Mononuclear cell (primary cell): ENCODE results near the gene WNT1. TPM values are rescaled to one million over a fixed set of nuclear protein-coding genes. Genes with fewer than 3 reads are reported as not detected.
A peak's percentile ranks its signal among the peaks of the same experiment; 100 is the strongest.

Experiments used
- H3K27me3 ChIP-seq: 2 replicates; pipeline ENCODE4 v1.6.0; 2011; ENCODE audit warnings: low read length, control low read depth; ENCODE audit not compliant: insufficient read depth
- H3K4me1 ChIP-seq: 2 replicates; pipeline ENCODE4 v1.5.1; 2011; ENCODE audit warnings: mild to moderate bottlenecking, low read length, control low read depth; ENCODE audit not compliant: insufficient read depth
- H3K4me3 ChIP-seq: 2 replicates; pipeline ENCODE4 v1.5.1; 2011; ENCODE audit warnings: mild to moderate bottlenecking, low read length, moderate library complexity
- H3K9me3 ChIP-seq: 2 replicates; pipeline ENCODE4 v1.5.1; 2011; ENCODE audit warnings: low read depth, mild to moderate bottlenecking, control low read depth, low read length
- total RNA-seq: library from RNA; depleted of rRNA; stranded (reverse); fragments of >200 nt; gene quantifications from one replicate; pipeline ENCODE4 v1.2.3, GENCODE V29; 2012

WNT1 gene
- total RNA-seq, 1 donor: 0.10 TPM

DNA sequence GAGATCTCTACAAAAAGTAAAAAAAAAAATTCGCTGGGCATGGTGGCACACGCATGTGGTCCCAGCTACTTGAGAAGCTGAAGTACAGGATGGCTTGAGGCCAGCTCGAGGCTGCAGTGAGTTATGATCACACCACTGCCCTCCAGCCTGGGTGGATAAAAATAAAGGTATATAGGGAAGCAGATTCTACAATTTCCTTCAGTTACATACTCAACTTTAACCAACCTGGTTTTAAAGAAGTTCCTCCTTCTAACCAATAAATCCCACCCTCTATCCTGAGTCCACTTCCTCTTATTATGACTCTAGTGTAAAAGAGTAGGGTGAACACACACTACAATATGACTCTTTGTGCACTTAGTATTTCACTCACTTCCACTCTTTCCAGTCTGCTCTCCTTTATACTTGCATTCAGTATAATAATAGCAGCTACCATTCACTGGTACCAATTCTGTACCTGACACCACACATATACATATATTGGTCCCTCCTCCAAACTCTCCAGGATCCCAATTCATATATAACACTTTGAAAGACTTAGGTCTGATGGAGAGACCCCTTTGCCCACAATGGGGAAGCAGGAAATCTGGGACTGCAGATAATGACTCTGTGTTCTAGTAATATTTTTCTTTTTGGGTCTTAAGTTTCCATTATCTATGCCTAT is 23.2 kb upstream of the WNT1 start:
- H3K4me3 ChIP-seq: no peak overlapping the region
- H3K4me1 ChIP-seq: peaks cover 37% of the 10 kb centered on the region
- no peaks in the 10 kb centered on the region for H3K27me3 ChIP-seq
- H3K9me3 ChIP-seq: no peaks in the 10 kb centered on the region

DNA sequence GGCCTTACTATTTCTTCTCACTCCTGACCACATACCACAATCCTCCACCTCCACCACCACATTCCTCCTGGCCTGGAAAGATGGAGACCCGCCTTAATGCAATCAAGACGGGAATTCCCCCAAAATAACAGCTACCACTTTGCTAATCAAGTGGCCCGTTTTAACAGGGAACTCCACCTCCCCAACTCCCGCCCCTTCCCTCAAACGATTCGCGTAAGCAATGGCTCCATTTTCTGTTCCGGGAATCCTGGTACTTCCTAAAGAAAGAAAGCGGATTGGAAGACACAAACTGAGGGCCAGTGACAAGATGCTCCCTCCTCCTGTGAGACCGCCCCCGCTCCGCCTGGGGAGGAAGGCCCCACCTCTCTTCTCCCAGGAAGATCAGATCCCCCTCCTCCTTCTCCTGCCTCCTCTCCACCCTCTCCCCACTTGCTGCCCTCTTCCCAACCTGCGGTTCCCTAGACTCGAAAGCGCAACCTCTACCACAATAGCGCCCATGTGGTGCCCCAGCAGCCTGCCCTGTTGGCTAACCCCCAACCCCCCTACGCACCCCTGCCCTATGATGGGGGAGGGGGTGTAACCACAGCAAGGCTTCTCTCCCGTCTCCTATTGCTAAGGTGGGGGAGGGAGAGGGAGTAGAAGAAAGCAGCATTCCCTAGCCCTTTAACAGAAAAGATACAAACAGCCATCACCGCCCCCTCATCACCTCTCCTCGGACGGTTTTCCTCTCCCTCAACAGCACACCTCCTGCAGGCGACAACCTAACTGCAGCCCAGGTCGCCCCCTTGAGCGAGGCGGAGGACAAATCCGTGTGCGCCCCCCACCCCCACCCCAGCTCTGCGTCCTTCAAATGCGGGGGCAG is 21.6 kb upstream of the WNT1 start:
- H3K4me1 ChIP-seq: peaks cover 37% of the 10 kb centered on the region
- H3K9me3 ChIP-seq: no peaks in the 10 kb centered on the region
- peak overlapping the region; percentile 94 for H3K4me3 ChIP-seq
- no peaks in the 10 kb centered on the region for H3K27me3 ChIP-seq

DNA sequence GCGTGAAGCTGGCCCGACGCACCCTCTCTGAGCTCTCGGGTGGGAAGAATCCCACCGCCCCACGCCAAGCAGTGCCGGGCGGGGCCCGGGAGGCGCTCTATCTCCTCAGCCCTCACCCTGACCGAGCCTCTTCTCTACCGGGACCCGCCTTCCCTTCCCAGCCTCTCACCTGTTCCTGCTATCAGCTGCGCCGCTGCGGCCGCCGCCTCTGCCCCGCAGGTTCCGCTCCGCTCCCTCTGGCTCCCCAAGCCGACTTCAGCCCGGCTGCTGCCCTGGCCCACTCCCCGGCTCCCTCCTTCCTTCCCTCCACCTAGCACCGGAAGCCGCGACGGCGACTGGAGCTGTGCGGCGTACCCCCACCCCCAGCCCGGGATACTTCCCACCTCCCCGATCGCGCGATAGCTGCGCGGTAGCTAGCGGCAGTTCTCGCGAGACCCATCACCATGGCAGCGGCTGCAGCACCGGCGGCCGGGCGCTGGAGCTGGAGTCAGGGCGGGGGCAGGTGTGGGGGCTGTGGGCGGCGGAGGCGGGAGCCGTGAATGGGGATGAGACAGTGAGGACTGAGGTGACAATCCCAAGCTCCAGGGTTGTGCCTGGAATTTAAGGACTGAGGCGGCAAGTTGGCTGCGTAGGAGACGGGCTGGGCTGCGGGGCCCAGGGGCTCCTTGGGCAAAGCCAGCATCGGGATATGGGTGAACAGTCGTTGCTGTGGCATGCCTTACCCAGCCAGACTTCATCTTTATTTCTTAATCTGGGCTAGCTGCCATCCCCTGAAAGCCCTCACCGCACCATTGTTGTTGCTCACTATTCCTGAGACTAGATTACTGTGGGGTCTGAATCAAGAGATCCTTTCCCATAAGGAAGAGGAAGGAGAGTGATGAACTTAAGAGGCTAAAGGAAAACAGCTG is 20.7 kb upstream of the WNT1 start, which contains the start of gene ARF3:
TSS of gene ARF3 (minus strand) at position 347 of the 908 bp plus-strand sequence. CDS start 16,392 bp downstream, outside the sequence.
- H3K4me1 ChIP-seq: peaks cover 37% of the 10 kb centered on the region
- no peaks in the 10 kb centered on the region for H3K9me3 ChIP-seq
- H3K4me3 ChIP-seq: peak within 1 kb of the TSS; percentile 94
- H3K27me3 ChIP-seq: no peaks in the 10 kb centered on the region

DNA sequence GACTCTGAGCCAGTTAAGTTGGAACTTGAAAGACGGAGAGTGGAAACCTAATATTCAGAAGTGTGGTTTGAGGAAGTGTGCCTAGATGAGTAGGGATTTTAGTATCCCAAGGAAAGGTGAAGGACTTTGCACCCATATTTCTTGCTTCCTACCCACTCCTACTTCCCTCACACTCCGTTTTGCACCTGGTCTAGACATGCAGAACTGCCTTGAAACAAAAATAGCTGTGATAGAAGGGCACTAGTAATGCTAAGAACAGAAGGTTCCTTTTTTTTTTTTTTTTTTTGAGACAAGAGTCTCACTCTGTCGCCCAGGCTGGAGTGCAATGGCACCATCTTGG is 20.1 kb upstream of the WNT1 start:
- Histone ChIP-seq H3K9me3 (no peaks in the 10 kb centered on the region), H3K4me1 (peaks cover 37% of the 10 kb centered on the region), H3K27me3 (no peaks in the 10 kb centered on the region), H3K4me3 (no peak overlapping the region)

DNA sequence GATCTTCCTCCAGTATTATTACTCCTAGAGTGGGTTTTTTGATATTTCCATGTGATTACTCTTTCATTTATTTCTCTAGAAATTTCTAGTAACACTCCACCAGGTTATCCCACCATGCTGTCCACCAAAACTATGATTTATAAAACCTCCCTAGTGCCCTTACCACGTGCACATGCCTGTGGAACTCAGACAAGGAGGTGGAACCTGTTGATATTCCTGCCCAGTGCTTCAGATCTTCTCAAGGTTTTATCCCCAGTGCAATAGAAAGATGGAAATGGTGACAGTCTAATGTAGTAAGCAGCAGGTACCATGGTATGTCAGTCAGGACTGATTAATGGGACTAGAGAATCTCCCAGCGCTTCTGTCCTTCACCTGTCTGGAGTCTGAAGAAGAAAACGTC is 17.3 kb upstream of the WNT1 start:
- H3K9me3 ChIP-seq: no peaks in the 10 kb centered on the region
- no peak overlapping the region for H3K4me3 ChIP-seq
- H3K4me1 ChIP-seq: peaks cover 19% of the 10 kb centered on the region
- H3K27me3 ChIP-seq: no peaks in the 10 kb centered on the region

DNA sequence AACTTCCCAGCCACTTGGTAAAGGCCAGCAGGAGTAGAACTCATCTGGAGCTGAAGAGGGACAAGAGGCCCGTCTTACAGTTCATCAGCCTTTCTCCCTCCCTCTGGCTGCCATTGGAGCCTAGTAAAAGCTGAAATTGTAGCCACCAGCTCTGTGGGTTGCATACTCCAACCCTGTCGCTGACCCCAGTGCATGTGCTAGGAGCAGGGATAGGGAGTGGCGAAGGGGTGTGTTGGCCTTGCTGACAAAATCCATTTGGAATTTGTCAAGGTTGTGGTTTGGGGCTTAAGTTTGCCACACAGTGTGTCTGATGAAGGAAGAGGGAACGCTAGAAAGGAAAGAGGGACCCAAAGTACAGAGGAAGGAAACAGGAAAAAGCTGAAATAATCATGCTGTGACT is 16.8 kb upstream of the WNT1 start:
- no peaks in the 10 kb centered on the region for H3K27me3 ChIP-seq

DNA sequence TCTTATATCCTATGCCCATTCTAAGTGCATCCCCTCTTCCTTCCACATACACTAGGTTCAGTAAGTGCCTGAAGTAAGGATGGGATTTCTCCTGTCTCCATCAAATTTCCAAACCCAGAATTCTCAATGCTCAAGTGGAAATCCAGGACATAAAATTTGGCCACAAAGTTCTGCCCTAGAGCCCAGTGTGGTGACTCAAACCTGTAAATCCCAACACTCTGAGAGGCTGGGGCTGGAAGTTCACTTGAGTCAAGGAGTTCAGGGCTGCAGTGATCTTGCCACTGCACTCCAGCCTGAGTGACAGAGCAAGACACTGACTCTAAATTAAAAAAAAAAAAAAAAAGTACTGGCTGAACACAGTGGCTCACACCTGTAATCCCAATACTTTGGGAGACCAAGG is 16.3 kb upstream of the WNT1 start:
- no peak overlapping the region for H3K4me3 ChIP-seq
- H3K9me3 ChIP-seq: no peaks in the 10 kb centered on the region
- no peaks in the 10 kb centered on the region for H3K27me3 ChIP-seq
- H3K4me1 ChIP-seq: peaks cover 9% of the 10 kb centered on the region

More for the DNA sequence above, 16.8 kb upstream of the WNT1 start:
- H3K9me3 ChIP-seq: no peaks in the 10 kb centered on the region
- H3K4me3 ChIP-seq: no peak overlapping the region
- H3K4me1 ChIP-seq: peaks cover 14% of the 10 kb centered on the region

DNA sequence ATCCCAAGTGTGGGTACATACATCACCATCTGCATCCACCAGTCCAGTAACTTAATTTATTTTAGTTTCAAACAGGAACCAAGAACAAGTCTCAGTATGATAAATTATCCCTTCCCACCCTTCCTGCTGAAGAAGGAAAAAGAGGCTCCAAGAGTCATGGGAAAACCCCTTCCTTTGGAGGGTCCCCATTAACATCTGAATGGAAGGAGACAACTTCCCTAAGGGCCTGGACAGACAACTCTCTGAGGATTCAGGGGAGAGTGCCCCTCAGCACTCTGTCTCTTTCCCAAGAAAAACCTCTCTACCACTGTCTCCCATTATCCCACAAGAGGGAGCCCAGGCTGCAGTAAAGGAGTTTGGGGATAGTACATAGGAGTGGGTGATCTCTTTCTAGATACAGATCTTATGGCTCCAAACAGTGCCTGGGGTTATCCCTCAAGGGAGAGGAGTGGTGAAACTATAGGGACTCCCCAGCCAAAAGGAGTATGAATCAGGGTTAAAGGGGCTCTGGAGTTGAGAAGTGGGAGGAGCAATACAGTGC is 12.8 kb upstream of the WNT1 start:
- no peaks in the 10 kb centered on the region for H3K9me3 ChIP-seq
- H3K4me3 ChIP-seq: no peak overlapping the region
- H3K4me1 ChIP-seq: peaks cover 12% of the 10 kb centered on the region
- H3K27me3 ChIP-seq: peaks cover 10% of the 10 kb centered on the region

DNA sequence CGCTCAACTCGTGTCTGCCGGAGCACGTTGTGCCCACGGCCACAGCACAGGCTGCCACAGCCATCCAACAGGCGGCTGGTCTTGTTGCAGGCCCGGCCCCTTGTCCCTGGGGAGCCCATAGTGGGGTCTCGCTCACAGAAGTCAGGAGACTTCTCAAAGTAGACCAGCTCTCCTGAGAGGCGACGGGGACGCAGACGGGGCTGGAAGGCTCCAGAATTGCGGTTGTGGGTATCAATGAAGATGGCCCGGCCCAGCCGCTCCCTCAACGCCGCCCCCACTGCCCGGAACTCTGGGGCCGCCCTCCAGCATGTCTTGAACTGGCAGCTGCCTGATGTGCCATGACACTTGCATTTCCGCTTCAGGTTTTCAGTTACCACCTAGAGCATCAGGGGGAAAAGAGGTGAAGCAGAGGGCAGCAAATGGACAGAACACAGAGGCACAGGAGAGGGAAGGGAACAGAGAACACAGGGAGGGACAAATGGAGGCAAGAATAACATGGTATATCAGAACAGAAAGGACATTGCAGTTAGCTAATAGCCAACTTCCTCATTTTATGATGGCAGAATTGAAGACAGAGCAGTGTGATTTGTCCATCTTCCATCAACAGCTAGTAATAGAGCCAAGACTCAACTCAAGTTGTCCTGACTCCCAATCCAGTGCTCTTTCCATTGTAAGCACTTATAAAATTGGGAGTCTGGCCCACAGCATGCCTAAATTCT is 11.8 kb upstream of the WNT1 start:
- H3K9me3 ChIP-seq: no peaks in the 10 kb centered on the region
- H3K4me1 ChIP-seq: peaks cover 22% of the 10 kb centered on the region
- no peak overlapping the region for H3K4me3 ChIP-seq
- H3K27me3 ChIP-seq: peaks cover 19% of the 10 kb centered on the region

DNA sequence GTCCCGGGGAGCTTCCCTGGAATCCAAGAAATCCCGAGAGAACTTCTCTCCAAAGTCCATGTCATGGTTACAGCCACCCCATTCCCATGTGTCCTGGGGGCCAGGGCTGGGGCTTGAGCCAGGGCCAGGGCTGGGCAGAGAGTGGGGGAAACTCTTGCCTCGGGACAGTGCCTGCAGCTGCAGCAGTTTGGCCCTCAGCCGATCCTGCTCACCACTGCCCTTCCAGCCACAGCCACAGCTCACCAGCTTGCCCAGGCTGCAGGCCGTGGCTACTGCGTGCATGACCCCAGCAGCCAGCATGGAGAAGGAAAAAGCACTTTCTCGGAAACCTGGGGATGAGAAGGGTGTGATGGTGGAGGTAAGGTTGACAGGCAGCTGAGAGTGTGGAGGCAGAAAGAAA is 10.1 kb upstream of the WNT1 start:
- Histone ChIP-seq H3K9me3 (no peaks in the 10 kb centered on the region), H3K4me1 (peaks cover 38% of the 10 kb centered on the region), H3K4me3 (no peak overlapping the region)

DNA sequence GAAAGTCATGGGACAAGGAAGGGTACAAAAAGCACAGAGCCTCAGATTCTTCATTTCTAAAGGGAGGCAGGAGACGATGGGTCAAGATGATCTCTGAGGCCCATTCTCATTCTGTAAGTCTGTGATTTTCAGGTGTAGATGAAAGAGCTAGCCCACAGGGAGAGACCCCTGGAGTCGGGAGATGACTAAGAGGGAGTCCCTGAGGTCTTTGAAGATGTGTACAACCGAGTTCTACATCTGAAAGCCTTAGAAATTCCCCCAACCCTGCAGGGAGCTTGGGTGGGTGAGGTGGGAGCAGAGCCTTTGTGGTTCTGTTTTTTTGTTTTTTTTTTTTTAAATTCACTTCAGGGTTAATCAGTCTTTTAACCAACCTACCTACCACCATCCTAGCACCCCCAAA is 9.7 kb upstream of the WNT1 start:
- peaks cover 42% of the 10 kb centered on the region for H3K4me1 ChIP-seq
- H3K4me3 ChIP-seq: no peak overlapping the region
- H3K9me3 ChIP-seq: no peaks in the 10 kb centered on the region
- peaks cover 41% of the 10 kb centered on the region for H3K27me3 ChIP-seq

More for the DNA sequence above, 10.1 kb upstream of the WNT1 start:
- H3K27me3 ChIP-seq: peaks cover 36% of the 10 kb centered on the region

DNA sequence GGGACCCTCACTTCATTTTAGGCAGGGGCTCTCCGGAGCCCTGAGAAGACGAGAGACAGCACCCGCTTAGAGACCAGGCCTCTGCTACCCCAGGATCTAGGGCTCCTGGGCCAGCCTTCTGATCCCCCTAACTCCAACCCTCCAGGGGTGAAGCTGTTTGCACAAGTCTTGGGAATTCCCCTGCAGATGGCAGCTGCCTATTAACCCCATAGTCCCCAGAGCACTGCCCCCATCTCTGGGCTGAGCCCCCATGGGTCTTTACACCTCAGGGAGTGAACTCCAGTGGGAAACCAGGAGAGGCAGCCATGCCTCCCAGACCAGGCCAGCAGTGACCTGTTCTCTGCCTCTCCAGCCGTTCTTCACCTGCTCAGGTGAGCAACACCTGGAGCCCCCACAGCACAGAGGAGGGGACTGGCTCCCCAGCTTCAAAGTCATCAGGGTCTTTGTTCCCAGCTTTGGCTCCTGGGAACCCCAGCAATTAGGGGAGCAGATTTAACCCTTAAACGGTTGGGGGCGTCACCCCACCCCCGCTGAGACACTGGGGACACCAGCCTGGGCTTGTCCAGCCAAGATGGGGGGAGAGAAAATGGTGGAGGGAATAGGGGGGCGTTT is 8.9 kb upstream of the WNT1 start:
- H3K9me3 ChIP-seq: no peaks in the 10 kb centered on the region
- peaks cover 49% of the 10 kb centered on the region for H3K4me1 ChIP-seq
- H3K4me3 ChIP-seq: no peak overlapping the region
- peaks cover 49% of the 10 kb centered on the region for H3K27me3 ChIP-seq

DNA sequence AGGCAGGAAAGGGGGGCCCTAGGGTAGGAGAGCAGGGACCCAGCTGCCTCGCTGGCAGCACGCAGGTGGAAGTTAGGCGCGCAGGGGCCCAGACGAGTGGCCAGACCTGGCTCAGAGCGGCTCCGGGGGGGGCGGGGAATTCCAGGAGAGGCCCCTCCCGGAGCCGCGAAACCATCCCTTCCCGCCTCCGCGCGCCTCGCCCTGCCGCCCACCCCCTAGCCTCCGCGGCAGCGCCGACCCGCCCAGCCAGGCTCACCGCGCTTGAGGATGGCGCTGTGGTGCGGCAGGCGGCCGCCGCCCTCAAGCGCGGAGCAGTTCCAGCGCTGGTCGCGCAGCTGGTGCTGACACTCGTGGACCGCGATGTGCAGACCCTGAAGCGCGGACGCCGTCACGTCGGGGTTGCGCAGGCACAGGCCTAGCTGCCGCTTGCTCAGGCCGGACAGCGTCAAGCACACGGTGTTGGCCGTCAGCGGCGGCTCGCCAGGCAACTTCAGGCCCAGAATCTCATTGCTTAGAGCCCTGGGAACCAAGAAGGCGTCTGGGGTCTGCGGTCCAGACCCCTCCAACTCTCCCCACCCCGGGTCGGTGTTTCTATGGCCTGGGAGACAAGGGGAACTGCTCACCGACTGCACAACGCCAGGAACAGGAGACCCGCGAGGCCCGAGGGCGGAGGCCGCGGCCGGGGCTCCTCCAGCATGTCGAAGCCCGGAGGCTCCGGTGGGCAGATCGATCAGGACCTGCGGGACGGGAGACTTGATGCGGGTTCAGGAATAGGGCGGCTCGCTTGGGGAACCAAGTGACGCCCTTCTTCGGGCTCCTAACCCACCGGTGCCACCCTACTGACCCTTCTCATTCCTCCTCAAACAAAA is 8.1 kb upstream of the WNT1 start:
- Histone ChIP-seq H3K27me3 (peaks cover 54% of the 10 kb centered on the region), H3K4me3 (no peak overlapping the region), H3K9me3 (no peaks in the 10 kb centered on the region), H3K4me1 (peaks cover 49% of the 10 kb centered on the region)
